K562 (cell line): ENCODE data around the gene UQCRFS1. TPM values are rescaled to one million over a fixed set of nuclear protein-coding genes. Genes with fewer than 3 reads are reported as not detected.
A peak's percentile ranks its signal among the peaks of the same experiment; 100 is the strongest.

Source experiments
- ATAC-seq: fragments of 200-7000 bp; cut with Tn5 transposase; 3 replicates; pipeline ENCODE4 v1.9.1; 2020; ENCODE audit warnings: moderate library complexity
- BruUV-seq: library from RNA; stranded (reverse); fragments of 400-500 nt; replicated peaks from 2 replicates; lab custom pipeline; 2021; lab: Mats Ljungman, UMichigan
- CTCF ChIA-PET: fragments of 300-600 bp; formaldehyde crosslinking; extraction: SDS; loops from one replicate; lab custom pipeline; 2021; ENCODE audit warnings: low intra/inter-chr PET ratio; lab: Yijun Ruan, JAX
- POLR2A ChIA-PET: fragments of 300-600, 350-650 bp; sonication (Branson Sonifier 250); formaldehyde crosslinking; extraction: SDS; loops from one replicate; lab custom pipeline; 2021; ENCODE audit warnings: antibody characterized with exemption, inconsistent platforms; lab: Yijun Ruan, JAX
- DNase-seq, 4 experiments: peaks; one replicate each; pipeline versions ENCODE4 v3.0.0 to v3.0.0-alpha.2; 2011 to 2018; ENCODE audit warnings: low spot score in 3 of 4, mixed read lengths in 3 of 4; ENCODE audit errors: extremely low read depth in 1 of 4
- FAIRE-seq: peaks from 2 replicates; lab custom pipeline; 2011; peaks lifted over from hg19 to GRCh38; lab: Jason Lieb, UNC
- H2AFZ ChIP-seq: 2 replicates; pipeline ENCODE4 v1.6.0; 2011; ENCODE audit warnings: low read depth, low read length, control low read depth, inconsistent platforms
- H3K27ac ChIP-seq: fragments of 200-600 bp; 3 replicates; pipeline ENCODE4 v1.8.0; 2011; ENCODE audit warnings: low read depth, mild to moderate bottlenecking, control low read depth, inconsistent platforms, low read length, moderate library complexity, mixed read lengths; ENCODE audit errors: extremely low read depth
- H3K27me3 ChIP-seq, 2 experiments: fragments of 300-600 bp in 1 of 2; 2 replicates in 1 of 2; 3 replicates in 1 of 2; pipeline versions ENCODE4 v1.6.0 to v1.8.0; 2011; ENCODE audit warnings: inconsistent platforms in 2 of 2, low read length in 2 of 2, mild to moderate bottlenecking in 1 of 2, mixed read lengths in 1 of 2, moderate library complexity in 1 of 2; ENCODE audit not compliant: control insufficient read depth in 2 of 2, insufficient read depth in 2 of 2
- H3K36me3 ChIP-seq: fragments of 300-600 bp; 3 replicates; pipeline ENCODE4 v1.8.0; 2011; ENCODE audit warnings: mild to moderate bottlenecking, low read length, inconsistent platforms; ENCODE audit not compliant: control insufficient read depth, insufficient read depth
- H3K4me1 ChIP-seq, 2 experiments: fragments of 200-600 bp in 1 of 2; replicated peaks in 1 of 2; 2 replicates in 1 of 2; 3 replicates in 1 of 2; pipeline versions ENCODE4 v1.5.1 to v1.8.0; 2011; ENCODE audit warnings: inconsistent platforms in 2 of 2, low read length in 2 of 2, mild to moderate bottlenecking in 1 of 2, mixed read lengths in 1 of 2, moderate library complexity in 1 of 2; ENCODE audit not compliant: control insufficient read depth in 2 of 2, insufficient read depth in 2 of 2
- H3K4me2 ChIP-seq: 2 replicates; pipeline ENCODE4 v1.6.1; 2011; ENCODE audit warnings: low read length, control low read depth, inconsistent platforms, mixed read lengths; ENCODE audit not compliant: insufficient read depth
- H3K4me3 ChIP-seq: fragments of 200-600 bp; sonication (generic), shearing (Covaris generic); 2 replicates; pipeline ENCODE4 v1.5.1; 2016; ENCODE audit warnings: control low read depth, inconsistent platforms
- H3K79me2 ChIP-seq: fragments of 200-600 bp; 3 replicates; pipeline ENCODE4 v1.8.0; 2011; ENCODE audit warnings: low read length, inconsistent platforms; ENCODE audit not compliant: control insufficient read depth, insufficient read depth
- H3K9ac ChIP-seq, 2 experiments: 2 replicates each; pipeline versions ENCODE4 v1.6.0 to v1.6.1; 2011; ENCODE audit warnings: low read depth in 2 of 2, low read length in 2 of 2, control low read depth in 1 of 2, inconsistent platforms in 1 of 2, mild to moderate bottlenecking in 1 of 2, mixed read lengths in 1 of 2; ENCODE audit not compliant: insufficient read depth in 1 of 2
- H3K9me1 ChIP-seq: one replicate; pipeline ENCODE4 v1.6.0; 2011; ENCODE audit warnings: inconsistent platforms, mild to moderate bottlenecking, low read length, moderate library complexity; ENCODE audit not compliant: control insufficient read depth, insufficient read depth
- H3K9me3 ChIP-seq: replicated peaks from 2 replicates; pipeline ENCODE4 v1.5.1; 2011; ENCODE audit warnings: low read depth, low read length, inconsistent platforms; ENCODE audit not compliant: control insufficient read depth, insufficient read depth
- H4K20me1 ChIP-seq: replicated peaks from 2 replicates; pipeline ENCODE4 v1.6.1; 2011; ENCODE audit warnings: low read length, inconsistent platforms, mixed read lengths; ENCODE audit not compliant: control insufficient read depth, insufficient read depth
- CAMTA2 ChIP-seq: fragments of 250-450 bp; sonication (Bioruptor Pico); conservative IDR thresholded peaks from 2 replicates; pipeline ENCODE4 v1.5.1; 2022
- CHCHD3 ChIP-seq: fragments of 250-450 bp; sonication (Bioruptor Pico); IDR thresholded peaks from 2 replicates; pipeline ENCODE4 v2.1.2; 2022; ENCODE audit warnings: mild to moderate bottlenecking
- CTBP1 ChIP-seq: fragments of 450-650 bp; IDR thresholded peaks from 2 replicates; pipeline ENCODE4 v1.6.1; 2016; ENCODE audit warnings: borderline replicate concordance
- ERF ChIP-seq: fragments of 450-650 bp; formaldehyde crosslinking; IDR thresholded peaks from 2 replicates; pipeline ENCODE4 v1.4.0; 2020; ENCODE audit warnings: mild to moderate bottlenecking, mixed read lengths
- NCOA2 ChIP-seq, 2 experiments: fragments of 450-650 bp; IDR thresholded peaks; 2 replicates each; pipeline ENCODE4 v1.6.1; 2018; ENCODE audit warnings: mild to moderate bottlenecking in 2 of 2, moderate library complexity in 1 of 2; ENCODE audit not compliant: partially characterized antibody in 2 of 2
- PBX2 ChIP-seq, 2 experiments: IDR thresholded peaks in 1 of 2; conservative IDR thresholded peaks in 1 of 2; 2 replicates each; pipeline ENCODE4 v1.6.1; 2016; ENCODE audit warnings: low read depth in 2 of 2, mild to moderate bottlenecking in 1 of 2, missing compliant biosample characterization in 1 of 2, missing genetic modification characterization in 1 of 2, moderate library complexity in 1 of 2
- PRDM10 ChIP-seq: fragments of 450-650 bp; IDR thresholded peaks from 2 replicates; pipeline ENCODE4 v1.6.1; 2018; ENCODE audit not compliant: partially characterized antibody
- TFE3 ChIP-seq: fragments of 450-650 bp; formaldehyde crosslinking; IDR thresholded peaks from 2 replicates; pipeline ENCODE4 v1.4.0; 2020; ENCODE audit warnings: mild to moderate bottlenecking, mixed read lengths
- USF2 ChIP-seq: sonication (generic); formaldehyde crosslinking; IDR thresholded peaks from 2 replicates; pipeline ENCODE4 v1.5.0; 2020; ENCODE audit warnings: missing genetic modification reagents
- ZNF740 ChIP-seq, 3 experiments: fragments of 200-800 bp in 1 of 3; sonication (Bioruptor generic) in 1 of 3; sonication (generic) in 1 of 3; formaldehyde crosslinking in 1 of 3; IDR thresholded peaks; 2 replicates each; pipeline versions ENCODE4 v1.6.1 to v1.8.0; 2016 to 2022; ENCODE audit warnings: mild to moderate bottlenecking in 2 of 3, missing compliant biosample characterization in 2 of 3, missing genetic modification characterization in 2 of 3, missing genetic modification reagents in 1 of 3
- WGBS: fragments of 100-300 bp; shearing (Covaris generic); methylation state at CpG from one replicate; pipeline ENCODE4 v1.1.6; 2016; ENCODE audit warnings: low coverage, mixed read lengths; ENCODE audit not compliant: insufficient coverage; ENCODE audit errors: missing lambda C conversion rate; 5-methylcytosine and 5-hydroxymethylcytosine counted together
- in situ Hi-C: fragments of 300-500 bp; cut with MboI; formaldehyde crosslinking; loops from 4 replicates; pipeline ENCODE4 v1.15.0; 2018; ENCODE audit warnings: inconsistent platforms, mixed read lengths
- intact Hi-C: fragments of 100-400 bp; cut with micrococcal nuclease; formaldehyde crosslinking; loops from 2 replicates; pipeline ENCODE4 v1.14.2; 2022
- polyA plus RNA-seq, 8 experiments: library from polyadenylated mRNA; depleted of rRNA in 4 of 8; stranded (reverse) in 5 of 8; unstranded in 3 of 8; fragments of >200 nt; fragmentation: Nextera tagmentation in 2 of 8; fragmentation: Illumina TruSeq in 1 of 8; extraction: Ambion mirVana in 2 of 8; extraction: Trizol in 1 of 8; gene quantifications; 2 replicates each; pipeline versions ENCODE4 v1.2.1 to v1.2.3, GENCODE V29; 2011 to 2014; ENCODE audit warnings: inconsistent platforms in 1 of 8, missing spikeins in 1 of 8
- total RNA-seq, 7 experiments: library from RNA; depleted of rRNA in 6 of 7; stranded (reverse); fragments of >200 nt in 6 of 7; fragmentation: Illumina TruSeq in 2 of 7; extraction: Trizol in 2 of 7; gene quantifications; 2 replicates each; pipeline versions ENCODE4 v1.2.1 to v1.2.3, GENCODE V29; 2011 to 2021; ENCODE audit warnings: low replicate concordance in 1 of 7

Gene UQCRFS1
- total and polyA plus RNA-seq, 9 of the 15 experiments (the other 6 are each of a cell fraction or from before 2014, with no cell fraction given): 10.8 to 110 (median 64.7) TPM

- ATAC-seq (no peak), FAIRE-seq (no peak), DNase-seq (no peak)
- Histone ChIP-seq H2AFZ (no peak overlapping the region), H3K9ac (no peak overlapping the region), H3K4me2 (no peak overlapping the region), H3K9me1 (no peaks in the 10 kb centered on the region), H4K20me1 (no peaks in the 10 kb centered on the region), H3K4me3 (no peak overlapping the region), H3K9me3 (no peaks in the 10 kb centered on the region), H3K27me3 (peaks cover 10 to 16% of the 10 kb centered on the region in 2 experiments), H3K27ac (no peak overlapping the region), H3K4me1 (no peaks in the 10 kb centered on the region), H3K79me2 (no peaks in the 10 kb centered on the region), H3K36me3 (no peaks in the 10 kb centered on the region)
- 0% methylated on average over 2 of the region's 2 CpGs for WGBS
- no TSS peak for BruUV-seq
- in situ Hi-C loops (no loop called here), intact Hi-C loops (no loop called here)
- ChIA-PET CTCF (no interaction called here), POLR2A (interaction anchor here (0.6 kb wide), 1 partner anchor 9 kb away, joined by 3 read pairs; no protein-coding TSS in a partner anchor)
- TF ChIP-seq CTBP1: no peak
- TF ChIP-seq ERF: no peak
- TF ChIP-seq NCOA2 (IDR thresholded peaks at IDR 0.05; ENCODE audit: partially characterized antibody in 2 of 2): no peak
- no peak for TF ChIP-seq ZNF740 (CRISPR knock-in tag; IDR thresholded peaks at IDR 0.05)
- TF ChIP-seq ZNF740 (tag; IDR thresholded peaks at IDR 0.05): no peak
- TF ChIP-seq CHCHD3 (CRISPR knock-in tag): no peak
- peak; percentile 45 for TF ChIP-seq USF2
- peak; percentile 75 for TF ChIP-seq TFE3 (CRISPR knock-in tag)
- TF ChIP-seq CAMTA2 (CRISPR knock-in tag): no peak
- peak; percentile 70 for TF ChIP-seq PRDM10
- no peak for TF ChIP-seq PBX2 (CRISPR knock-in tag; IDR thresholded peaks at IDR 0.05; ENCODE audit: low read depth)
- no peak; the same call in 1 of the 2 replicates for TF ChIP-seq PBX2 (tag; conservative IDR thresholded peaks at IDR 0.05; ENCODE audit: low read depth)
Observed at GRCh38 chr19:29239213-29239776, 26.3 kb upstream of the UQCRFS1 start.
